Measurements from ENCODE around the gene TGIF2. TPM values are rescaled to one million over a fixed set of nuclear protein-coding genes. Genes with fewer than 3 reads are reported as not detected.

The TGIF2 gene
- total and polyA plus RNA-seq, 9 of the 15 experiments (the other 6 are each of a cell fraction or from before 2014, with no cell fraction given), result 6.8 to 27.8 (median 15.7) TPM

- TF ChIP-seq ATF3 (IDR thresholded peaks at IDR 0.05) (no peak), ATF3 (CRISPR knock-in tag; conservative IDR thresholded peaks at IDR 0.05) (no peak), BRD4 (IDR thresholded peaks at IDR 0.05) (no peak), CHCHD3 (CRISPR knock-in tag; IDR thresholded peaks at IDR 0.05) (no peak), HNRNPUL1 (IDR thresholded peaks at IDR 0.05; ENCODE audit: low read length) (no peak)
These were observed 5.1 kb downstream of the TGIF2 start (continued) for GRCh38 chr20:36578356-36579041.

- 78% methylated on average over 2 of the region's 2 CpGs for WGBS (ENCODE audit: insufficient coverage, low coverage, missing lambda C conversion rate)
- intact Hi-C loops (cut with micrococcal nuclease), result no loop called here
- Histone ChIP-seq H3K4me1 (replicated peaks in 1 of 2; ENCODE audit: control insufficient read depth in 2 of 2, insufficient read depth in 2 of 2, low read length in 2 of 2) (peaks cover 7 to 10% of the 10 kb centered on the region in 2 experiments; a peak in 4 of 5 replicates), H4K20me1 (replicated peaks; ENCODE audit: control insufficient read depth, insufficient read depth, low read length) (peaks cover 9% of the 10 kb centered on the region), H3K9me3 (replicated peaks; ENCODE audit: control insufficient read depth, insufficient read depth, low read depth, low read length) (no peaks in the 10 kb centered on the region), H3K9me1 (ENCODE audit: control insufficient read depth, insufficient read depth, low read length) (peaks cover 3% of the 10 kb centered on the region), H3K27ac (ENCODE audit: extremely low read depth, low read depth, low read length) (no peak overlapping the region), H3K4me3 (no peak overlapping the region), H3K79me2 (ENCODE audit: control insufficient read depth, insufficient read depth, low read length) (peaks cover 31% of the 10 kb centered on the region), H3K36me3 (ENCODE audit: control insufficient read depth, insufficient read depth, low read length) (peaks cover 57% of the 10 kb centered on the region; the same call in 2 of the 3 replicates), H3K27me3 (ENCODE audit: control insufficient read depth in 2 of 2, insufficient read depth in 2 of 2, low read length in 2 of 2) (no peaks in the 10 kb centered on the region), H3K4me2 (ENCODE audit: insufficient read depth, low read length) (no peak overlapping the region), H3K9ac (ENCODE audit: insufficient read depth in 1 of 2, low read depth in 2 of 2, low read length in 2 of 2) (no peak overlapping the region), H2AFZ (ENCODE audit: low read depth, low read length) (no peak overlapping the region)
- ATAC-seq (no peak), DNase-seq (ENCODE audit: extremely low read depth in 1 of 4, low spot score in 3 of 4) (peak in 1 of 4 experiments; percentile 5), FAIRE-seq (no peak)
- CTCF ChIA-PET (ENCODE audit: low intra/inter-chr PET ratio), result no interaction called here
- POLR2A ChIA-PET, result interaction anchor here (0.8 to 2.5 kb wide), 2 partner anchors 10 to 255 kb away, joined by 3 to 7 read pairs; no protein-coding TSS in a partner anchor
- BruUV-seq (replicated peaks), result no TSS peak
- in situ Hi-C loops (cut with MboI), result no loop called here
- TF ChIP-seq SMARCA5 (IDR thresholded peaks at IDR 0.05), result no peak
- TF ChIP-seq ZNF717 (CRISPR knock-in tag; IDR thresholded peaks at IDR 0.05), result no peak
- TF ChIP-seq NFXL1 (CRISPR knock-in tag; IDR thresholded peaks at IDR 0.05), result no peak
- TF ChIP-seq ZNF12 (CRISPR knock-in tag; IDR thresholded peaks at IDR 0.05), result no peak
- TF ChIP-seq E2F3 (CRISPR knock-in tag; IDR thresholded peaks at IDR 0.05), result no peak
- no peak for TF ChIP-seq ZBTB33 (CRISPR knock-in tag; IDR thresholded peaks at IDR 0.05)
- TF ChIP-seq ETV5 (CRISPR knock-in tag; IDR thresholded peaks at IDR 0.05; ENCODE audit: low read depth), result no peak
- TF ChIP-seq PRPF4 (IDR thresholded peaks at IDR 0.05; ENCODE audit: insufficient read depth, low read depth, low read length, poor library complexity, severe bottlenecking), result no peak
- TF ChIP-seq ZNF197 (CRISPR knock-in tag; IDR thresholded peaks at IDR 0.05; ENCODE audit: low read depth), result no peak
- no peak for TF ChIP-seq THRB (CRISPR knock-in tag; conservative IDR thresholded peaks at IDR 0.05)
- no peak for TF ChIP-seq CREBBP (IDR thresholded peaks at IDR 0.05; ENCODE audit: low read depth, low read length)
- no peak for TF ChIP-seq ZNF79 (CRISPR knock-in tag; IDR thresholded peaks at IDR 0.05; ENCODE audit: low read depth)
- TF ChIP-seq ETS2 (tag; IDR thresholded peaks at IDR 0.05; ENCODE audit: borderline replicate concordance, poor library complexity, severe bottlenecking), result no peak
These were observed 6.7 kb downstream of the TGIF2 start for GRCh38 chr20:36579996-36580545.

Measured in K562 (cell line).